Astrocyte of the hippocampus (primary cell): ENCODE data around the gene MXD1.
"Not testable (repeated sequence)": the region's sequence is repeated elsewhere in the genome, so short reads cannot be mapped to it uniquely, and the experiment has no call there.

ENCODE experiments used
- DNase-seq: peaks from one replicate; pipeline ENCODE4 v3.0.0; 2011; ENCODE audit warnings: low read depth, low spot score

Gene MXD1

DNA sequence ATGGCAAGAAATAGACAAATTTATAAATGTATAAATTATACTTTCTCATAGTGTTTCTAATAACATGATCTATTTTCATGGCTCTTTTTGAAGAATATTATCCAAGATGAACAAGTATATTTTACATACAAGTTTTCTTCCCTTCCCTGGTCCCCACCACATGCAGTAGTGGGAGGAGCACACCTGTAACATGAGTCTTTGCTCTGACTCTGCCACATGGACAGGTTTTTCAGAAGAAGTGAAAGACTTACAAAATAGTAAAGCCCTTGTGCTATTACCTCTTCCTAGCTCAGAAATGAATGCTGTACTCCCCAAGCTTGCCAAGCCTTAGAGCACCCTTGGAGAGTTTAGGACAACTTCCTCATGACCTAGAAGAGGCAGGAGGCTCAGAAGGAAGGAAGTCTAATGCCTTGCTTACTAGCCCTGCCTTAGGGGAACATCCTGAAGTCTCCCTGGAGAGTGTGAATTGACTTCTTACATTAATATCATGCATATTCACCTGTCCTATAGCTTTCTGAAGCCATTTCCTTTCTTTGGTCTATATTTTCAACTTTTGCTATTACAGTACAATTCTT lies 18.4 kb downstream of the MXD1 start:
- DNase-seq = no peak

DNA sequence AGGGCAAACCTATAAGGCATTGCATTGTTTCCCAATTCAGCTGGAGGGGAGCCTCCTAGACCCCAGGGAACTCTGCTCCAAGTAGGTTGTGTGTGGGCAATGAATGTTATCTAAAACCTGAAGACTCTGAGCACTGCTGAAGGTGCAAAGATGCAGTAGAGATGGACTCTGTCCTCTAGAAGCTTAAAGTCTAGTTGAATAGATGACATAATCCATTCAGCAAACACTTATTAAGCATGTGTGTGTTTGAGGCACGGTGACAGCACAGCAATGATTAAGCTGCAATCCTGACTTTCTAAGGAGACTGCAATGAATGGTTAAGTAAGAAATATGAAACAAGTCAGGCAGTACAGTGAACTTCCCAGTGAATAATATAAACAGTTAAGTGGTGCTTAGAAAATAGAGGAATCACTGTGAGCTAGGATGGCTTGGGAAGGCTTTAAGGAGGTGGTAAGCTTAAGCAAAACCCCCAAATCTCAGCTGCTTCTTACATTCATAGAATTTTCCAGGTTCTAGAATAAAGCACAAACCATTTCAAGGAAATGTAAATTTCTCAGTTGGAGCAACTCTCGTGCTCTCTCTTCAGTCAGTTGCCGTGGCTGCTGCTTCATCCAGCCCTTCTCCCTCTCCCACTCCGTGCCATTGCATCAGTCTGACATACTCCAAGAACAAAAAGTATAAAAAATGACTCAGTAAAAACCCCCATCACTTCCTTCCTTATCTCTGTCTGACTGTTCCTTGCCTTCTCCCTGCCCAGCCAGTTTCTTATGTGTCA lies 19.1 kb downstream of the MXD1 start:
- peak; percentile 78 for DNase-seq

DNA sequence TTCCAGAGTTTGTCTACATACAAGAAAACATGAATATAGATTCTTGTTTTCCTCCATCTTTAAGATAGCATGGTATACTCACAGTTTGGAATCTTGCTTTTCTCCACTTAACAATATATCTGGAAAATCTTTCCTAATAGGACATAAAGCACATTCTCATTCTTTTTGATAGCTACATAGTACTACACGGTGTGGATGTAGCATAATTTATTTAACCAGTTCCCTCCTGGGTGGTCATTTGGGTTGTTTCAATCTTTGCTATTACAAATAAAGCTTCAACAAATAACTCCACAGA lies 19.7 kb downstream of the MXD1 start:
- no peak for DNase-seq

DNA sequence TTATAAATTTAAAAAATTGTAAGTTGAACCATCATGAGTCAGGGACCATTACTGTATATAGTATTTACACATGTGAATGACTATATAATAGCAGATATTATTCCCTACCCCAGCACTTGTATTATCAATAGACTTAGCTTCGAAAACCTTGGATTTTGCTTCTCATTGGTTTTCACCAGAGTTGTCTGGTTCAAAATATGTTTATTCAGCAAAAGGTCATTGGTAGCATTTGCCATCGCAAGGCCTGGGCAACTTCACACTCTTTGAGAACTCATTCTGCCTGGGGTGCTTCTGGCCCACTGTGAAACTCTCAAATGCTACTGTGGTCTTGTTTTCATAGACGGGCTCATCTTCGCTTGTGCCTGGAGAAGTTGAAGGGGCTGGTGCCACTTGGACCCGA lies 20.1 kb downstream of the MXD1 start:
- DNase-seq = no peak

DNA sequence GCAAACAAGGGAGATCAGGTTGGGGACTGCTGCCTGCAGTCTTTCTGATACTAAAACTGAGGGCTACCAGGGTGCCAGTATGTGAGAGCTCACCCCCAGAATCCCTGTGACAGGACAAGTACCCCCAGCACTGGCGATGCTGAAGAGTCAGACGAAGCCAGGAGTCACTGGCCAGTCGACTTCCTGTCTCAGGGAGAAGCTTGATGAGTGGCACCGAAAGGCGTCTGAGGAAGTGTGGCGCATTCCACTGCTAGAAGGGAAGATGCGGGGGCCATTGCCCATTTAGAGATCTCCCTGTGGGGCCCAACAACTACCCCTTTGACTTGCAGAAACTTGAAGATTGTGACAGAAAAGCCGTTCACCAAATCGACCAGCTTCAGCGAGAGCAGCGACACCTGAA lies 22.0 kb downstream of the MXD1 start:
- DNase-seq = no peak

DNA sequence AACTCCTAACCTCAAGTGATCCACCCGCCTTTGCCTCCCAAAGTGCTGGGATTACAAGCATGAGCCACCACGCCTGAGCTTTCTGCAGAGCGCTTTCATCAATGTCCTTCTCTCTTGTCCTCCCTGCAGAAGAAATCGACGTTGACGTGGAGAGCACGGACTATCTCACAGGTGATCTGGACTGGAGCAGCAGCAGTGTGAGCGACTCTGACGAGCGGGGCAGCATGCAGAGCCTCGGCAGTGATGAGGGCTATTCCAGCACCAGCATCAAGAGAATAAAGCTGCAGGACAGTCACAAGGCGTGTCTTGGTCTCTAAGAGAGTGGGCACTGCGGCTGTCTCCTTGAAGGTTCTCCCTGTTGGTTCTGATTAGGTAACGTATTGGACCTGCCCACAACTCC lies 23.1 kb downstream of the MXD1 start:
- DNase-seq = no peak

DNA sequence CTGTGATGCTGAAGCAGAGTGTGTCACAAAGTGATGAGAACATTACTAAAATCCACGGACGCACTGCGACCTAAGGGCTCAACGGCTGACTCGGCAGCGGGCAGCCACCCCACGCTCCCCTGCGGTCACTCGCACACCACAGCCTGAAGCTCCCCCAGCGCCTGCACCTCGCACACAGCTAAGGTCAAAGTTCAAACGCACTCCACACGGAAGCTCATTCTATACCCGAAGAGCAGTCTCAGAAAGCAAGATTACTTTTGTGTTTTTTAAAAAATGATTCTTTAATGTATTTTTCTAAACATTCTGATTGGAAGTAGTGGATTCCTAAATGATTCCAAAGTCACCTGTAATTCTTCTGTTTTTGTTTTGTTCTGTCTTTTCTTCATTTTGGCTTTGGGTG lies 24.8 kb downstream of the MXD1 start:
- DNase-seq = no peak

DNA sequence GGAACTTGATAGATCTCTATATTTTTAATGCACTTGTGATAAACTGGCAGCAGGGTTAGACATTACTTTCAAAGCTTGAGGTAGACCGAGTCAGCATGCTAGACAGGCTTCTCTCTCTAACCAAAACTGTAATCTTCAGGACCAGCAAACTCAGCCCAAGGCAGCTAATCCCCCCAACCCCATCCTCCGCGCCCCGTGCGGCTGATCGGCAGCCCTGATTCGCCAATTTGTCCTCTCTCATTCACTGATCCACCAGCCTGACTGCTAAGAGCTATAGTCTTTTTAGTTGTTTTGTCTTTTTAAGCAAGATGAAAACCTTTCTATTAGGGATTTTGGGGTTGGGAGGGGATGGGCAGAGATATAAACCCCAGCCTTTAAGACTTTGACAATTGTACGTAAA lies 25.8 kb downstream of the MXD1 start:
- DNase-seq = no peak

DNA sequence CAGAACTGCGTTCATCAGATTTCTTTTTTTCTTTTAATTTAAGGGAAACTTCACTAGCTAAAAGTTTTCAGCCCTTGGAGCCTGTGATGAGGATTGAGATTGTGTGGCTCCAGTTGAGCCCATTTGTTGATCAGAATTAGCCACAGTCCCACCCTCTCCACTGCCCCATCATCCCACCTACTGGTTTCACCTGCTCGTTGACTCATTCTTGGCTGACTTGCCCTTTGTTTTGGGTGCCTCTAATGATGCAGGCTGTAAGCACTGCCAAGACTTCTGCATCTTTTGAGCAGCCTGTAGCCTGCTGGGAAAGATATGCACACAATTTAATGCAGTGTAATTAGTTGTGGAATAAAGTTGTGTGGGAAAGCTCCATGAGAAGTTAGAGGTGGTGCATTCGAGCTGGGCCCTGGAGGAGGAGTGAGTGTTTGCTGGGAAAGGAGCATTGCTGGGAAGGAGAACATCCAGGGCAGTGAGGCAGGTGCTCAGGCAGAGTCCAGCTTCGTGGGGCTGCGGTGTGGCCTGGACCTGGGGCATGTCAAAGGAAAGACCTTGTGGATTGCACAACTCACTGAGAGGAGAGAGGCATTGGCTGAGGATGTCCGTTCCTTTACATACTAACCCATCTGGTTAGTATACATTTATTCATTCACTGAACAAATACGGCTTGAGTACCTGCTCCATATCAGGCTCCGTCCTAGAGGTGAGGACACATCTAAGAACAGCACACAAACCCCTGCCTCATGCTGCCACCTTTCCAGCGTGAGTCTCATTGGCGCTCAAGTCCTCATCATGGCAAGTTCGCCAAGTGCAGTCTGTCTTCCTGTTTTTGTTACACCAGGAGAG lies 28.3 kb downstream of the MXD1 start:
- DNase-seq = peak; percentile 48

DNA sequence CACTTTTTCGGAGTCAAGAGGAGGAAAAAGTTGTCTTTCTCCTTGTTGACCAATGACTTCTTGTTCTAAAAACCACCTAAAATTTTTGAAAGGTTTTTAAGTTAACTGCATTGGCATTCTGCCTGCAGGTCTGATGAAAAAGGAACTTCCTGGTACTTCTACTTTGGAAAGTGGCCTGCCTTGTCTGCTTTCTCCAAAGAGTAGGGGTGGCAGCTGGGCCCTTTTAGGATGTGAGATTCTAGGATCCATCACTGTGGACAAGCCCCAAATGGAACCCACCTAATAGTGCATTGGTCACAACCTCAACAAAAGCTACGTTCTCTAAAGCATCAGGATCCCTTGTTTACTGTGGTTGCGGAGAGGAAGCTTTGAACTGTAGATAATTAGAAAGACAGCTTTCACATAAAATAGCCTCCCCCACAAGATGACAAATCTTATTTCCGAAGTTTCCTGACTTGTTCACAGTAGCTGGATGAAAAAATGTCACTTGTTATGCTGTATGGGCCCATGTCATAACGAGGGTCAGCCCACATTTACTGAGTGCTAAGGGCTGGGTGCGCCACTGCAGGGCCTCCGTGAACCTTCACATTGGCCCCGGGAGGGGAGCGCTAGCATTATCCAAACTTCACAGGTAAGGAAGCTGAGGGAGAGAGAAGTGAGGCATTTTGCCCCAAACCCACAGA lies 29.1 kb downstream of the MXD1 start:
- DNase-seq = no peak

DNA sequence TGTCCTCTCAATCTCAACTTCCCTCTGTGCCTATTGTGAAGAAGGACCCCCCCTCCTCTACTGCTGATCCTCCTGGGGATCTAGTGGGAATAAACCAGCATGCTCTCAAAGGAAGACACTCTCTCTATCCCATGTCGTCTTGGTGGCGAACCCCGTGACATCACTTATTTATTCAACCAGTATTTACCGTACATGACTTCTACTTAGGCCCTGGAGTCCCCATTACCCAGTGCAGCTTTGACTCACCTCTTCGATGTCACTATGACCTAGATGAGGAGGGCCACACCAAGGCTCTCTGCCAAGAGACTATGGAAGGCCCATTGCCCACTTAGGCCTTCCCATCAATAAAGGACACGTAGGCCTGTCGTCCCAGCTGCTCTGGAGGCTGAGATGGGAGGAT lies 29.8 kb downstream of the MXD1 start:
- no peak for DNase-seq

DNA sequence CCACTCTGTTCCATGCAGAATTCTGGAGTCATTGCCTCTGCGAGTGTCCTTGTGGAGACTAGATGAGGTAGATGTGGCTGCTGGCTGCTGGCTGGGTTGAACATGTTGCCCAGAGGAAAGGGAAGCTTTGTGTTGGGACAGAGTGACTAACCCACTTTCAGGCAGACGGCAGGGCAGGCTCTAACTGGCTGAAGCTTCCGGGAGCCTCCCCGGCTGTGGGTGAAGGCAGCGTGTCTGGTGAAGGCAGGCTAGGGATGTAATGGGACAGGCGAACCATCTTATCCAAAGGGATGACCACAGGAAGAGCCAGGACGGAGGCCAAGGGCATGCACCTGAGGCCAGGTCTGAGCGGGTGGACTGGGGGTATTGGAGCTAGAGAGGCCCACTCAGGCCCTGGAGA lies 30.5 kb downstream of the MXD1 start:
- DNase-seq = peak; percentile 30

DNA sequence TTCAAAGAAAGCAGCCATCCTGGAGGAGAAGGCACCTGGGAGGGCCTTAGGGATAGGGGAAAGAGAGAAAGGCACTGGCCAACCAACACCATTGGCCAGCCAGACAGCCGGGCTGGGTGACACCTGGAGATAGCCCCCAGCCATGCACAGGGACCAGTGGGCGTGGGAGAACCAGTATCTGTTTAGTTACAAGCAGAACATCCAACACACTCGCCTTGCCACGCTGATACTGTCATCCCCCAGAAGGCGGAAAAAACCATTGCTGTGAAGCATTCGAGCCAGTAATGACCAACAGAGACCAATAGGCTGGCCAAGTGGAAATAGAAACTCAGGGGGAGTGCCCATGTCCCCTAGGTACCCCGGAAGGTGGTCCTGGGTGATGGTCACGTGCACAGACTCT lies 31.0 kb downstream of the MXD1 start:
- DNase-seq = no peak

DNA sequence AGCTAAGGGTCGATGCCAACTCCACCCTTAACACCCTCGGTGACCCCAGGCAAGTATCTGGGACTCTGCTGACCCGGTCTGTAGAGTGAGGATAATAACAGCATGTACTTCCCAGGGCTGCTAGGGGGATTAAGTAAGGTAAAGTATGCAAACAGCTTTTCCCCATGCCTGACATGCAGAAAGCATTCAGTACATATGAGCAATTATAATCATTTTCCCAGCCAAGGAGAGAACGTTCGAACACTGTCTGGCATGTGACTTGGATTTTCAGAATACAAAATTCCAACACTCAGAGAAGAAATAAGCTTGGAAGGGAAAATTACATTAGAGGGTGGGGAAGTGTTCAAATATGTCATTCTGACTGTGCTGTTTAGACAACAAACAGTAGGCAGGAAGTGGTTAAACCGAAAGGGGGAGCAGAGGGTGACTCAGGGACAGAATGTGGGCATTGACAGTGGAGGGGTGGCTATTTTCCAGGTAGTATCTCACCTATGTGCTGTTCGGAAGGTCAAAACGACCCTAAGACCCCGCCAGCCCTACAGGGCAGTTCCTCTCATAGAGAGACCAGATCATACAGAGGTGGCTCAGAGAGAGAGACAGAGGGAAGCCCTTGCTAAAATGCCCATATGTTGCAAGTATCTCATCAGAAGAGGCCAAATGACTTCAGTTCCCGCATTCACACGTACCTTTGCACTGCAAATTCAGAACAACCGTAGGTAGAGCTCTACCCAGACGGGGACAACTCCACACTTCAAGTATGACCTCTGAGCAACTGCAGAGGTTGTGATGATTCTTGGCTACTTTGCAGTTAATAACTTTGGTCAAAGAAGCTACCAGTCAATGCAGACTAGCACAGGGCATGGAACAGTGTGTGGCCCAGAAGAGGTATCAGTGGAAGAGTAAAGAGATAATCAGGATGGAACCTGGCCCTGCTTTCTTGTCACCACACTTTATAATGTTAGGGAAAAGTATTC lies 31.7 kb downstream of the MXD1 start:
- peak; percentile 72 for DNase-seq

DNA sequence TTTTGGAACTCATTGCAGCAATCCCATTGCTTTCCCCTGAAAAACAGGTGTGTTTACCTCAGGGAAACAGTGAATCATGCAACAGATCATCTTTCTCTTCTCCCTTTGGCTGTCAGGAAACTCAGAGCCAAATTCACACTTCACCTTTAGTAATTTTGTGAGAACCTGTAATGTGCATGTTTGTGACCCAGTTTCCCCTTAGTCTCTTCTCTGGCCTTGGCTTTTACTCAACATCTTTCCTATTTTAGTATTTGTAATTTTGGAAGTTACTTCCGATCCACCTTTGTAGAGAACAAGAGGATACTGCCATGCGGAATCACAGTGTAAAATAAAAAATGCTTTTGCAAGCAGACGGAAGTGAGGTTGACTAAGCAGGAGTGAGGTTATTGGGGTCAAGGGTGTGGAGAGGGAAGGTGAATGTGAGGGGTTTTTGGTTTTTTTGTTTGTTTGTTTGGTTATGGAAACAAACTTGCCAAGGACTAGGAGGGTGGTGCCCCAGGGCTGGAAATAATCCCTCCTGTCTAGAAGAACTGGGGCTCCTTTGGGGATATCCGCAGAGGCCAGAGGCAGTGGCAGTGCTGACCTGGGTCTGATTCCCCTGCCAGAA lies 32.5 kb downstream of the MXD1 start:
- no peak for DNase-seq

DNA sequence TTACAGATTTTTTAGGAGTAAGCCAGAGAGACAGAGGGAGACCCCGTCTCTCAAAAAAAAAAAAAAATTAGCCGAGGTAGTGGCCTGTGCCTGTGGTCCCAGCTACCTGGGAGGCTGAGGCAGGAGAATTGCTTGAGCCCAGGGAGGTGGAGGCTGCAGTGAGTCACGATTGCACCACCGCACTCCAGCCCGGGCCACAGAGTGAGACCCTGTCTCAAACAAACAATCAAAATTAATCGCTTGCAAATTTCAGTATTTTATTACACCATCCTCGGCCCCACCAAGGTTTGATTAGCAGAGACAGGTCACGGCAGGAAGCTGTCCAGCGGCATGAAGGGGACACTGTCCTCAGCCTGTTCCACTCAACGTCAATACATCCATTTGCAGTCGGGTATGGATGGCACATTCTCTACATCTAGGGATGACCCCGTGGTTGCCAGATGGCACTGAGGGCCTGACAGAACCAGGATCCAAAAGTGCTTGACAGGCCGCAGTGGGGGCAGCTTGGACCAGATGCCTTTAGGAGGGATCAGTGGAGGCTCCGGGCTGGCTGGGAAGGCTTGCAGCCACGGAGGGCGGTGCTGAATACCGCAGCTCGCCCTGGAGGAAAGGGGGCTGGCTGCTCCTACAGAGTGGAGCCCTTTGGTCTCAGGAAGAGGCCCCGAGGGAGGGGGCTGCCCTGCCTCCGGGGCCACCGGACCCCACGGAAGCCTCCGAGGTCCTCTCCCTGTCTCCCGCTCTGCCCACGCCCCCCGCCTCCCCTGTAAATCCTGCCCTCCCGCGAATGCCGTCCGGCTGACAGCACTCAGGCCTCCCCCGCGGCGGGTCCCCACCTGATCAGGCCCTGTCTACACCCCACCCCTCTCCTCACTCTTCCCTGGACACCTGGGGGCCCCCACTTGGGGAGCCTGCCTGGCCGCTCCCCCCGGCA lies 33.4 kb downstream of the MXD1 start:
- DNase-seq = peak; percentile 34

DNA sequence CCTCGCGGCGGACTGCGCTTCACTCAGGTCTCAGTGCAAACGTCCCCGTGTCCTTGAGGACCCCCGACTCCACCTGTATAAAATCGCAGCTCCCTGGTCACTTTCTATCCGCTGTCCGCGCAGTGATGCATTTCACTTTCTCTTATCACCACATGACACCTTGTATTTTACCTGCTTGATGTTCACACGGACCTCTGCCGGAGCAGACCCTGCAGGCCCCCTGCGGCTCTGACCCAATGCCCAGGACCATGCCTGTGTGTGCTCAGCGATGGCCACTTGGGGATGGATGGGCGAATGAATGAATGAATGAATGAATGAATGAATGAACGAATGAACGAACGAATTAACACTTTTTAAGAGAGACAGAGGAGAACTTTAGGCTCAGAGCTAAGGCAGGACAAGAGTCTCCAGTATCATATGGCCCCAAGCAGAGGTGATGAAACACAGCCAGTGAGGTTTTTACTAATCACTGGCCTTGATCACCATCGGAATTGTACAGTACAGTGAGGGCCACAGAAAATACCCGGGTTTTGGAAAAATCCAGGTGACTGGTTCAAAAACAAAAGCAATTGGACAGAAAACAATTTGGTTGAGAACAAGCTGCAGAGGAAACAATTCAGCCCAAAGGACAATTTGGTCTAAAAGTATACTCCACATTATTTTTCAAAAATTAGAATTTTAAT lies 34.2 kb downstream of the MXD1 start:
- DNase-seq = no peak

DNA sequence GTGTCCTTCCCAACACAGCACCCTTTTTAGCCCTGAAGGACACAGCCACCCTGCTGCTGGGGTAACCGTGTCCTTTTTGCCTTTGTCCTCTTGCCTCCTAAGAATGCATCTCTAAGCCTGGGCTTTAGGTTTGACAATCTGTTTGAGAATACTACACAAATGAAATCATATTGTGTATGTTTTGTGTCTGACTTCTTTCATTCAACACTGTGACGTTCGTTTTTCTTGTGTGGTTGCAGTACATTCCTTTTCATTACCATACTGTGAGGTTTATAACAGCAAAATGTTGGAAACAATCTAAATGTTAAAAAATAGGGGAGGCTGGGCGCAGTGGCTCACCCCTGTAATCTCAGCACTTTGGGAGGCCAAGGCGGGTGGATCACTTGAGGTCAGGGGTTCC lies 35.3 kb downstream of the MXD1 start:
- DNase-seq = no peak

DNA sequence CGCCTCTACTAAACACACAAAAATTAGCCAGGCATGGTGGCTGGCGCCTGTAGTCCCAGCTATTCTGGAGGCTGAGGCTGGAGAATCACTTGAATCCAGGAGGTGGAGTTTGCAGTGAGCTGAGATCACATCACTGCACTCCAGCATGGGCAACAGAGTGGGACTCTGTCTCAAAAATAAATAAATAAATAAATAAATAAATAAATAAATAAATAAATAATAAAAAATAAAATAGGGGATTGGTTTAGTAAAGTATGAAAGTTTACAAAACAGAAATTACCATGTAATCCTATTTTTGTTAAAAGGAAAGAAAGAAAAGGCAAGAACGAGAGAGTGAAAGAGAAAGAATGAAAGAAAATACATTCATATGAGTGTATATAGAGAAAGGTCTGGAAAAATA lies 35.8 kb downstream of the MXD1 start:
- DNase-seq = not testable (repeated sequence)
